Measurements from ENCODE around the gene NDUFS8.
A peak's percentile ranks its signal among the peaks of the same experiment; 100 is the strongest.

Gene NDUFS8

GRCh38 chr11:68026391-68027105 is 3.9 kb upstream of the NDUFS8 start:
- Mint-ChIP-seq H3K27ac (ENCODE audit: low read depth) (no peak overlapping the region), H3K4me3 (no peak overlapping the region), H3K27me3 (no peaks in the 10 kb centered on the region), H3K36me3 (ENCODE audit: insufficient read depth) (peaks cover 8% of the 10 kb centered on the region), H3K9me3 (no peaks in the 10 kb centered on the region), H3K4me1 (peaks cover 18% of the 10 kb centered on the region)
- ATAC-seq (replicated peaks; ENCODE audit: extremely low read depth, poor library complexity, severe bottlenecking) (no peak), DNase-seq (ENCODE audit: low spot score in 2 of 2) (no peak)

- DNase-seq (ENCODE audit: low spot score in 2 of 2), result no peak
- no peaks in the 10 kb centered on the region for H3K27me3 Mint-ChIP-seq
- H3K4me1 Mint-ChIP-seq, result peaks cover 22% of the 10 kb centered on the region
- peaks cover 8% of the 10 kb centered on the region for H3K36me3 Mint-ChIP-seq (ENCODE audit: insufficient read depth)
- no peaks in the 10 kb centered on the region for H3K9me3 Mint-ChIP-seq
- no peak overlapping the region for H3K27ac Mint-ChIP-seq (ENCODE audit: low read depth)
- no peak overlapping the region for H3K4me3 Mint-ChIP-seq
- no peak for ATAC-seq (replicated peaks; ENCODE audit: extremely low read depth, poor library complexity, severe bottlenecking)
These were observed 2.8 kb upstream of the NDUFS8 start for GRCh38 chr11:68027667-68028066.

GRCh38 chr11:68028802-68029545 is 1.5 kb upstream of the NDUFS8 start:
- DNase-seq (ENCODE audit: low spot score in 2 of 2) (no peak), ATAC-seq (replicated peaks; ENCODE audit: extremely low read depth, poor library complexity, severe bottlenecking) (no peak)
- Mint-ChIP-seq H3K36me3 (ENCODE audit: insufficient read depth) (peaks cover 8% of the 10 kb centered on the region), H3K9me3 (no peaks in the 10 kb centered on the region), H3K4me3 (peak overlapping the region; percentile 90), H3K4me1 (peaks cover 22% of the 10 kb centered on the region), H3K27me3 (no peaks in the 10 kb centered on the region), H3K27ac (ENCODE audit: low read depth) (peak overlapping the region; percentile 82)

GRCh38 chr11:68031144-68031464 is 623 bp downstream of the NDUFS8 start:
- Mint-ChIP-seq H3K27ac (ENCODE audit: low read depth) (peak overlapping the region; percentile 82), H3K4me1 (peaks cover 18% of the 10 kb centered on the region), H3K4me3 (peak overlapping the region; percentile 90), H3K9me3 (no peaks in the 10 kb centered on the region), H3K27me3 (no peaks in the 10 kb centered on the region), H3K36me3 (ENCODE audit: insufficient read depth) (peaks cover 9% of the 10 kb centered on the region)
- DNase-seq (ENCODE audit: low spot score in 2 of 2) (no peak), ATAC-seq (replicated peaks; ENCODE audit: extremely low read depth, poor library complexity, severe bottlenecking) (no peak)

GRCh38 chr11:68032003-68032402 is 1.5 kb downstream of the NDUFS8 start:
- H3K27ac Mint-ChIP-seq (ENCODE audit: low read depth), result peak overlapping the region; percentile 82
- peaks cover 24% of the 10 kb centered on the region for H3K4me1 Mint-ChIP-seq
- no peak for ATAC-seq (replicated peaks; ENCODE audit: extremely low read depth, poor library complexity, severe bottlenecking)
- H3K36me3 Mint-ChIP-seq (ENCODE audit: insufficient read depth), result peaks cover 10% of the 10 kb centered on the region
- H3K27me3 Mint-ChIP-seq, result no peaks in the 10 kb centered on the region
- DNase-seq (ENCODE audit: low spot score in 2 of 2), result no peak
- H3K9me3 Mint-ChIP-seq, result no peaks in the 10 kb centered on the region
- peak overlapping the region; percentile 90 for H3K4me3 Mint-ChIP-seq

GRCh38 chr11:68032997-68033707 is 2.7 kb downstream of the NDUFS8 start:
- H3K36me3 Mint-ChIP-seq (ENCODE audit: insufficient read depth), result peaks cover 13% of the 10 kb centered on the region
- no peak for DNase-seq (ENCODE audit: low spot score in 2 of 2)
- H3K9me3 Mint-ChIP-seq, result no peaks in the 10 kb centered on the region
- ATAC-seq (replicated peaks; ENCODE audit: extremely low read depth, poor library complexity, severe bottlenecking), result no peak
- H3K4me1 Mint-ChIP-seq, result peaks cover 30% of the 10 kb centered on the region
- peak overlapping the region; percentile 41 for H3K4me3 Mint-ChIP-seq
- H3K27ac Mint-ChIP-seq (ENCODE audit: low read depth), result no peak overlapping the region
- H3K27me3 Mint-ChIP-seq, result no peaks in the 10 kb centered on the region

- H3K27ac Mint-ChIP-seq (ENCODE audit: low read depth), result no peak overlapping the region
- peak overlapping the region; percentile 41 for H3K4me3 Mint-ChIP-seq
- DNase-seq (ENCODE audit: low spot score in 2 of 2) (no peak), ATAC-seq (replicated peaks; ENCODE audit: extremely low read depth, poor library complexity, severe bottlenecking) (no peak)
- peaks cover 13% of the 10 kb centered on the region for H3K36me3 Mint-ChIP-seq (ENCODE audit: insufficient read depth)
- H3K27me3 Mint-ChIP-seq, result no peaks in the 10 kb centered on the region
- peaks cover 30% of the 10 kb centered on the region for H3K4me1 Mint-ChIP-seq
- H3K9me3 Mint-ChIP-seq, result no peaks in the 10 kb centered on the region
These were observed 3.2 kb downstream of the NDUFS8 start for GRCh38 chr11:68033708-68034045.

GRCh38 chr11:68035266-68035876 is 4.9 kb downstream of the NDUFS8 start:
- Mint-ChIP-seq H3K36me3 (ENCODE audit: insufficient read depth) (peaks cover 11% of the 10 kb centered on the region), H3K4me1 (peaks cover 34% of the 10 kb centered on the region), H3K9me3 (no peaks in the 10 kb centered on the region), H3K27me3 (no peaks in the 10 kb centered on the region), H3K4me3 (peak overlapping the region; percentile 25), H3K27ac (ENCODE audit: low read depth) (peak overlapping the region; percentile 68)
- no peak for ATAC-seq (replicated peaks; ENCODE audit: extremely low read depth, poor library complexity, severe bottlenecking)
- no peak for DNase-seq (ENCODE audit: low spot score in 2 of 2)

GRCh38 chr11:68036141-68036716 is 5.7 kb downstream of the NDUFS8 start:
- Mint-ChIP-seq H3K4me3 (peak overlapping the region; percentile 91), H3K36me3 (ENCODE audit: insufficient read depth) (peaks cover 8% of the 10 kb centered on the region), H3K27me3 (no peaks in the 10 kb centered on the region), H3K27ac (ENCODE audit: low read depth) (peak overlapping the region; percentile 97), H3K9me3 (no peaks in the 10 kb centered on the region), H3K4me1 (peaks cover 38% of the 10 kb centered on the region)
- DNase-seq (ENCODE audit: low spot score in 2 of 2) (no peak), ATAC-seq (replicated peaks; ENCODE audit: extremely low read depth, poor library complexity, severe bottlenecking) (no peak)

- Mint-ChIP-seq H3K4me1 (peaks cover 38% of the 10 kb centered on the region), H3K9me3 (no peaks in the 10 kb centered on the region), H3K27ac (ENCODE audit: low read depth) (peak overlapping the region; percentile 97), H3K4me3 (peak overlapping the region; percentile 91), H3K36me3 (ENCODE audit: insufficient read depth) (peaks cover 8% of the 10 kb centered on the region), H3K27me3 (no peaks in the 10 kb centered on the region)
- ATAC-seq (replicated peaks; ENCODE audit: extremely low read depth, poor library complexity, severe bottlenecking) (peak; percentile 34), DNase-seq (ENCODE audit: low spot score in 2 of 2) (no peak)
These were observed 6.3 kb downstream of the NDUFS8 start for GRCh38 chr11:68036717-68037239.

- Mint-ChIP-seq H3K36me3 (ENCODE audit: insufficient read depth) (peaks cover 10% of the 10 kb centered on the region), H3K4me3 (peak overlapping the region; percentile 91), H3K27me3 (no peaks in the 10 kb centered on the region), H3K9me3 (no peaks in the 10 kb centered on the region), H3K4me1 (peaks cover 37% of the 10 kb centered on the region), H3K27ac (ENCODE audit: low read depth) (peak overlapping the region; percentile 97)
- DNase-seq (ENCODE audit: low spot score in 2 of 2) (no peak), ATAC-seq (replicated peaks; ENCODE audit: extremely low read depth, poor library complexity, severe bottlenecking) (no peak)
These were observed 7.1 kb downstream of the NDUFS8 start for GRCh38 chr11:68037411-68038225.
